OCI-LY3 (cell line): ENCODE measurements around the gene LASP1NB.

Experiments
- H2AFZ ChIP-seq: fragments of 200-600, 300-600 bp; shearing (Covaris generic); 2 replicates; pipeline ENCODE4 v1.6.0; 2014; ENCODE audit warnings: antibody characterized with exemption, low read depth, low read length
- H3K27ac ChIP-seq: fragments of 200-600, 300-600 bp; sonication (generic); 2 replicates; pipeline ENCODE4 v1.5.1; 2014; ENCODE audit warnings: mild to moderate bottlenecking, low read length, moderate library complexity, mixed read lengths
- H3K27me3 ChIP-seq: fragments of 200-600, 300-600 bp; sonication (generic); 2 replicates; pipeline ENCODE4 v1.6.1; 2014; ENCODE audit warnings: low read depth, low read length, mixed read lengths
- H3K36me3 ChIP-seq: fragments of 200-600, 300-600 bp; sonication (generic); replicated peaks from 2 replicates; pipeline ENCODE3; 2014; ENCODE audit warnings: low read depth, low read length, mixed read lengths
- H3K4me1 ChIP-seq: fragments of 300-600, 200-600 bp; sonication (generic); 2 replicates; pipeline ENCODE4 v1.6.1; 2014; ENCODE audit warnings: low read length, mixed read lengths
- H3K4me2 ChIP-seq: fragments of 200-600, 300-600 bp; sonication (generic); 2 replicates; pipeline ENCODE4 v1.6.1; 2014; ENCODE audit warnings: low read length, mixed read lengths
- H3K4me3 ChIP-seq: fragments of 300-600, 200-600 bp; sonication (generic); 2 replicates; pipeline ENCODE4 v1.5.1; 2014; ENCODE audit warnings: antibody characterized with exemption, mild to moderate bottlenecking, low read length, moderate library complexity
- H3K79me2 ChIP-seq: fragments of 300-600, 200-600 bp; shearing (Covaris generic); 2 replicates; pipeline ENCODE4 v1.6.1; 2014; ENCODE audit warnings: mild to moderate bottlenecking, low read length, mixed read lengths
- H3K9ac ChIP-seq: fragments of 300-600, 200-600 bp; shearing (Covaris generic); 2 replicates; pipeline ENCODE4 v1.6.0; 2014; ENCODE audit warnings: mild to moderate bottlenecking, low read length, moderate library complexity
- H3K9me3 ChIP-seq: fragments of 200-600, 300-600 bp; shearing (Covaris generic); 2 replicates; pipeline ENCODE4 v1.6.1; 2014; ENCODE audit warnings: low read length, mixed read lengths; ENCODE audit not compliant: insufficient read depth
- H4K20me1 ChIP-seq: fragments of 200-600, 300-600 bp; sonication (generic); 2 replicates; pipeline ENCODE4 v1.6.1; 2016; ENCODE audit warnings: low read length, mixed read lengths; ENCODE audit not compliant: insufficient read depth
- EZH2phosphoT487 ChIP-seq: fragments of 200-600 bp; shearing (Covaris generic); IDR thresholded peaks from 2 replicates; pipeline ENCODE4 v1.6.1; 2018; ENCODE audit warnings: antibody characterized with exemption, mixed run types, low read depth
- TF ChIP-seq, protein P1 (sequence below): fragments of 200-600, 300-600 bp; sonication (generic); IDR thresholded peaks from 2 replicates; pipeline ENCODE4 v1.5.1; 2014; ENCODE audit warnings: antibody characterized with exemption, low read length, low read depth

LASP1NB gene

DNA sequence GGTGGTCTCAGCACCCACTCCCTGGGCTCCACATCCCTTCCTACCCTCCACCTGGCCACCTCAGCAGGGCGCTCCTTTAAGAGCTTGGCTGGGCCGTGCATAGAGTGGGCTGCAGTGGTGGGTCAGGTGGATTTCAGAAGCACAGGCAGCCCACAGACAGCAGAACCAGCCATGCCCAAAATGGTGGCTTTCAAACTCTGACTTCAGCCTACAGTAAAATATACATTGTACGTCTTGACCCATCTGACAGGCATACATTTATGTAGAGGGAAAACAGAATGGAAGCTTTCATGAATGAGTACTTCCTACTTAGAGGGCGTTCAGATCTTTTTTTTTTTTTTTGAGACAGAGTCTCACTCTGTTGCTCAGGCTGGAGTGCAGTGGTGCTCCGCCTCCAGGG is 26.0 kb upstream of the LASP1NB start:
- Histone ChIP-seq H3K4me2 (peak overlapping the region; percentile 87), H2AFZ (no peak overlapping the region), H3K36me3 (peaks cover 38% of the 10 kb centered on the region), H3K9ac (peak overlapping the region; percentile 77; the same call in 1 of the 2 replicates), H4K20me1 (no peaks in the 10 kb centered on the region), H3K27me3 (no peaks in the 10 kb centered on the region), H3K9me3 (no peaks in the 10 kb centered on the region), H3K4me1 (peaks cover 26% of the 10 kb centered on the region), H3K4me3 (peak overlapping the region; percentile 54), H3K27ac (peak overlapping the region; percentile 90), H3K79me2 (no peaks in the 10 kb centered on the region)
- TF ChIP-seq, protein P1, sequence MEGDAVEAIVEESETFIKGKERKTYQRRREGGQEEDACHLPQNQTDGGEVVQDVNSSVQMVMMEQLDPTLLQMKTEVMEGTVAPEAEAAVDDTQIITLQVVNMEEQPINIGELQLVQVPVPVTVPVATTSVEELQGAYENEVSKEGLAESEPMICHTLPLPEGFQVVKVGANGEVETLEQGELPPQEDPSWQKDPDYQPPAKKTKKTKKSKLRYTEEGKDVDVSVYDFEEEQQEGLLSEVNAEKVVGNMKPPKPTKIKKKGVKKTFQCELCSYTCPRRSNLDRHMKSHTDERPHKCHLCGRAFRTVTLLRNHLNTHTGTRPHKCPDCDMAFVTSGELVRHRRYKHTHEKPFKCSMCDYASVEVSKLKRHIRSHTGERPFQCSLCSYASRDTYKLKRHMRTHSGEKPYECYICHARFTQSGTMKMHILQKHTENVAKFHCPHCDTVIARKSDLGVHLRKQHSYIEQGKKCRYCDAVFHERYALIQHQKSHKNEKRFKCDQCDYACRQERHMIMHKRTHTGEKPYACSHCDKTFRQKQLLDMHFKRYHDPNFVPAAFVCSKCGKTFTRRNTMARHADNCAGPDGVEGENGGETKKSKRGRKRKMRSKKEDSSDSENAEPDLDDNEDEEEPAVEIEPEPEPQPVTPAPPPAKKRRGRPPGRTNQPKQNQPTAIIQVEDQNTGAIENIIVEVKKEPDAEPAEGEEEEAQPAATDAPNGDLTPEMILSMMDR, result no peak
- TF ChIP-seq EZH2phosphoT487, result no peak

DNA sequence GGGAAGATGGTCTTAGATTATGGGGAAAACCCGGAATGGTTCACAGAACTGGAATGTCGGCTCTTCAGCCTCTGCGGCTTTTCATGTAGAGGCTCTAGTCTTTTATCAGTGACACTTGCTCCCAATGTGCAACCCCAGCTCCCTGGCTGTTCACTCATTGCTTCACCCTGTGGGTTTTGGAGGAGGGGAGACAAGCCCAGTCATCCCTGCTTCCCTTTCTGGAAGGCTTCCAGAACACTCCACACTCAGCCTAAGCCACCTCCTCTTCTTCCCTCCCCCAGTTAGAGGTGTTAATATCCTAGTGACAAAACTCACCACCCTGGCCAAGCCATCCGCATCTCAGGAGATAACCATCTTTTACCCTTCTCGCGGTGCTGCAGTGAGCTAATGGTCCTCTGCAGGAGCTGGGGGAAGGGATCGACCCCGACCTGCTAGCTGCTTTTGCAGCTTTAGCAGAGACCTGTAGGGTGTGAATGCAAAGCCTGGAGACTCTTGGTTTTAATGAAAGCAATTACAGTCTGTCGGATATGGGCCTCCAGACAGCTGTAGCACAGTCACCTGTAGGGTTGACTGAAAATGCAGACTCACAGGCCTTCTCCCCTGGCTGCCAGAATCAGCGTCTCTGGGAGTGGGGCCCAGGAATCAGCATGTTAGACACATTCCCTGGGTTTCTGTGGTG is 24.3 kb upstream of the LASP1NB start:
- no peak overlapping the region for H2AFZ ChIP-seq
- no peak for TF ChIP-seq EZH2phosphoT487
- TF ChIP-seq, protein P1, result no peak
- peaks cover 26% of the 10 kb centered on the region for H3K4me1 ChIP-seq
- H3K27me3 ChIP-seq, result no peaks in the 10 kb centered on the region
- H3K79me2 ChIP-seq, result no peaks in the 10 kb centered on the region
- no peak overlapping the region for H3K9ac ChIP-seq
- H3K4me2 ChIP-seq, result no peak overlapping the region
- H3K9me3 ChIP-seq, result no peaks in the 10 kb centered on the region
- peaks cover 38% of the 10 kb centered on the region for H3K36me3 ChIP-seq
- H3K4me3 ChIP-seq, result no peak overlapping the region
- no peak overlapping the region for H3K27ac ChIP-seq
- no peaks in the 10 kb centered on the region for H4K20me1 ChIP-seq

DNA sequence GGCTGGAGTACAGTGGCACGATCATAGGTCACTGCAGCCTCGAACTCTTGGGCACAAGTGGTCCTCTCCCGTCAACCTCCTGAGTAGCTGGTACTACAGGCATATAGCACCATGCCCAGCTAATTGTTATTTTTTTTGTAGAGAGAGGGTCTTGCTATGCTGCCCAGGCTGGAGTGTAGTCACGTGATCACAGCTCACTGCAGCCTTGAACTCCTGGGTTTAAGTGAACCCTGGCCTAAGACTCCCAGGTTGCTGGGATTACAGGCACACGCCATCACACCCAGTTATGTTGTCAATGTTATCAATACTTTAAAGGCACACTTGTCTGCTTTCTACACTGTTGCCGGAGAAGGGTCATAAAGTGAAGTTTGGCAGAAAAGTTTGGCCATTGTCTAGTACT is 22.0 kb upstream of the LASP1NB start:
- no peak overlapping the region for H3K4me2 ChIP-seq
- H3K9me3 ChIP-seq, result no peaks in the 10 kb centered on the region
- no peak overlapping the region for H2AFZ ChIP-seq
- no peak overlapping the region for H3K9ac ChIP-seq
- no peaks in the 10 kb centered on the region for H3K27me3 ChIP-seq
- peaks cover 16% of the 10 kb centered on the region for H3K4me1 ChIP-seq
- peaks cover 23% of the 10 kb centered on the region for H3K36me3 ChIP-seq
- no peaks in the 10 kb centered on the region for H4K20me1 ChIP-seq
- TF ChIP-seq EZH2phosphoT487, result no peak
- TF ChIP-seq, protein P1, result no peak
- H3K79me2 ChIP-seq, result no peaks in the 10 kb centered on the region
- no peak overlapping the region for H3K4me3 ChIP-seq
- no peak overlapping the region for H3K27ac ChIP-seq

DNA sequence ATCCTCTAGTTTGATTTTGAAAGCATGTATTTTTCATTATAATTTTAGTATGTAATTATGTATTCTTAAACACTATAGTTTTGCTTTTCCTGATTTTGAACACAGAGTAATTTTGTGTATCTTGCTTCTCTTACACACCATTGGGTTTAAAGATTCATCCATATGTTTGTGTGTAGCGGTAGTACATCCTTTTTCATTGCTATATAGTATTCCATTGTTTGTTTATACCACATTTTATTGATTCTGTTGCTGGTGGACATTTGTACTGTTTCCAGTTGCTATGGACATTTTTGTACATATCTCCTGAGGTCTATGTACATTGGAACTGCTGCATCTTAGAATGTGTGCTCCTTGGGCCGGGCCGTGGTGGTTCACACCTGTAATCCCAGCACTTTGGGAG is 20.5 kb upstream of the LASP1NB start:
- Histone ChIP-seq H4K20me1 (no peaks in the 10 kb centered on the region), H3K9ac (no peak overlapping the region), H3K4me2 (no peak overlapping the region), H3K27me3 (no peaks in the 10 kb centered on the region), H2AFZ (no peak overlapping the region), H3K36me3 (peaks cover 21% of the 10 kb centered on the region), H3K4me1 (peaks cover 5% of the 10 kb centered on the region; the same call in 1 of the 2 replicates), H3K9me3 (no peaks in the 10 kb centered on the region), H3K79me2 (no peaks in the 10 kb centered on the region), H3K4me3 (no peak overlapping the region), H3K27ac (no peak overlapping the region)
- TF ChIP-seq, protein P1, result no peak
- TF ChIP-seq EZH2phosphoT487, result no peak
